Endometrial microvascular endothelial cells (primary cell): ENCODE results near the gene RSU1. TPM values are rescaled to one million over a fixed set of nuclear protein-coding genes. Genes with fewer than 3 reads are reported as not detected.

Experiments used
- in situ Hi-C: cut with HindIII; loops from 2 replicates; pipeline ENCODE4 v1.10.0; 2017; ENCODE audit warnings: low sequenced_read_pairs, low pct_unique_long_range_greater_than_20kb; ENCODE audit errors: inconsistent ontology term
- total RNA-seq: library from RNA; depleted of rRNA; stranded (reverse); fragments of >200 nt; gene quantifications from one replicate; pipeline ENCODE4 v1.2.3, GENCODE V29; 2015; ENCODE audit errors: inconsistent ontology term

Gene RSU1
- 124 TPM for total RNA-seq

- in situ Hi-C loops, result no loop called here
These were observed at the start of gene RSU1 for GRCh38 chr10:16817125-16818019. RSU1 (minus strand) TSS chr10:16817424; CDS start chr10:16817081, 343 bp downstream.

DNA sequence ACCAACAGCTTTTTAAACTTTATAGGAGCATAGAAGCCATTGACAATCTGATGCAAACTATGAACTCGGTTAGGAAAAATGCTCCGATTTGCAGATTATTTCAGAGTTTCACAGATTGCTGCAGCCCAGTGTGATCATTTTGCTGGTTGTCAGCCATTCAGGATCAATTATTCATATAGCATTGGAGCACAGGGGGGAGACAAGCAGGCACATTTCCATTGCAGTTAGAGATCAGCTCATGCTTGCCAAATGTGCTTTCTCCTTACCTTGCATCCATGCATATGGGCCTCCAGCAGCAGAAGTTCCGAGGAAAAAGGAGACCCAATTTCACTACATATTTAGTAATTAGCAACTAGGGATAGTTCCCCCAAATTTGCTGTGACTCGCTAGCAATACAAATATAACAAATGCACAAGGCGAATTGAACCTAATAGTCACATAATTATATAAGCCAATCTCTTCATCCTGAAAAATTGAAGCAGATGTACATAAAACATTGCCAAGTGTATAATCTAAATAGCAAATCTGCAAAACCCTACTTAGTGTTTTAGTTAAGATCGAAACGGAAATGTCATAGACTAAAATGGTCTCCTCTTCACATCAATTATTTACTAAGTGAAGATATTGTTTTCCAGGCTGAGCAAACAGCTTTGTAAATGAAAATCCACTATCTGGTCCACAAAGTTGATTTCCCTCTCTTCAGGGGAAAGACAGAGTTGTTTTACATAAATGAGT is 49.5 kb upstream of the RSU1 start:
- in situ Hi-C loops, result loop anchor here (25.0 kb wide), 2 partner anchors 96 to 371 kb away; partner anchors contain the start of gene VIM

DNA sequence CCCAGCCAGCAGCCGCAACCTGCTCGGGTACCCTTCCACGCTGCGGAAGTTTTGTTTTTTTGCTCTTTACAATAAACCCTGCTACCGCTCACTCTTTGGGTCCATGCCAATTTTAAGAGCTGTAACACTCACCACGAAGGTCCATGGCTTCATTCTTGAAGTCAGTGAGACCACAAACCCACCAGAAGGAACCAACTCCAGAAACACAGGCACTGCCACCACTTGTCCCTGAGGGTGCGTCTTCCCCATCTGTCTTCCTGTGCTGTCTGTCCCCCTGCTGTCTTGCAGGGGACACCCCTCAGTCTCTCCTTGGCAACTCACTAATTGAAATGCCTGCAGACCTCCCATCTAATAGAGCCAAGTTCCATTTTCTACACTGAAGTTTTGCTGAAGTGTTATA is 48.5 kb upstream of the RSU1 start:
- in situ Hi-C loops, result loop anchor here (25.0 kb wide), 2 partner anchors 97 to 372 kb away; partner anchors contain the start of gene VIM

- in situ Hi-C loops, result loop anchor here (25.0 kb wide), 2 partner anchors 99 to 374 kb away; partner anchors contain the start of gene VIM
These were observed 46.5 kb upstream of the RSU1 start for GRCh38 chr10:16863766-16864165.

DNA sequence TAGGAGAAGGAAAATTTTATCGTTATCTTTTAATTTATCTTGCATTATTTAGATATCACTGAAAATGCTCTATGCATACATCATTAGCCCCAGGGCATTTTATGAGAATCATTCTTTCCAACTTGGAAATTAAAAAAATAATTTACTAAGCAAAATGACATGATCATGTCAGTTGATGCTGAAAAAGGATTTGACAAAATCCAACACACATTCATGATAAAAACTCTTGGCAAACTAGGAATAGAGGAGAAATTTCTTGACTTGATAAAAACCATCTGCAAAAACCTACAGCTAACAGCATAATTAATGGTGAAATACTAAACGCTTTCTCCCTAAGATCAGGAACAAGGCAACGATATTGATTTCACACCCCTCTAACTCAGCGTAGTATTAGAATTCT is 40.2 kb upstream of the RSU1 start:
- in situ Hi-C loops, result loop anchor here (25.0 kb wide), 2 partner anchors 105 to 380 kb away; partner anchors contain the start of gene VIM

GRCh38 chr10:16856567-16856966 is 39.3 kb upstream of the RSU1 start:
- in situ Hi-C loops, result loop anchor here (25.0 kb wide), 2 partner anchors 106 to 381 kb away; partner anchors contain the start of gene VIM

GRCh38 chr10:16856092-16856491 is 38.9 kb upstream of the RSU1 start:
- in situ Hi-C loops, result loop anchor here (25.0 kb wide), 2 partner anchors 106 to 381 kb away; partner anchors contain the start of gene VIM

GRCh38 chr10:16854623-16855022 is 37.4 kb upstream of the RSU1 start:
- in situ Hi-C loops, result loop anchor here (25.0 kb wide), 2 partner anchors 108 to 383 kb away; partner anchors contain the start of gene VIM

DNA sequence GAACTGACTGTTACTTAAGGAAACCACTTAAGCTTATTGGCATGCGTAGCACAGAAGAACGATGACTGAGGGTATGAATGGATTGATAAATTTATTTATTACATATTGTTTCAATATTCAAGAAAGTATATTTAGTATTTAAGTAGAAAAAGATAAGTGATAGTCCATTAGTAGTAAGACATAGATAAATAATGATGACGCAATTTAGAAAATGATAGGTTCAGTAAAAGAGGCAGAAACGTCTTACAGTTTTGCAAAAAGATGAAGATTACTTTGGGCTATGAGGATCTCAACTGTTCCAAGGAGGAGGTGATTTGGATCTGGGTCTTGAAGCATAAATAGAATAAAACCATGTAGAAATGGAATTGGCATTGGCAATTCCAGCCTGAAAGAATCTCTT is 36.6 kb upstream of the RSU1 start:
- in situ Hi-C loops, result loop anchor here (25.0 kb wide), 2 partner anchors 108 to 383 kb away; partner anchors contain the start of gene VIM

DNA sequence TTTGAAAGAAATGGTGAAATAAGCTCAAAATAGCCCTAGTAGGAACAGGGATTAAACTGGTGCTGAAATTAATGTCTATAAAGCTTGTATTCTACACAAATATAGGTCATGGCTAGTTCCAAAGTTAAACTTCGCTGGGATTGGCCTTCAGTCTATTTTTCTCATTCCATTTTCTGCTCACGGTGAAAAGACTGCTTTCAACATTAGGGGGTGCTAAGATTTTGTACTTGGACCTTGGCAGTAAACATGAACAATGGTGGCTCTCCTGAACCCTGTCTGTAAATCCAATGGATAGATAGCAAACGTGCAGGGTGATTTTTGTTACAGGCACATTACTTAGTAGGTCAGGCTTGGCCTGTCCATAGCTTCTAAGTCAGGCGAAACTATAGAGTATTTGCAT is 36.0 kb upstream of the RSU1 start:
- in situ Hi-C loops, result loop anchor here (25.0 kb wide), 2 partner anchors 109 to 384 kb away; partner anchors contain the start of gene VIM

- in situ Hi-C loops, result loop anchor here (25.0 kb wide), 2 partner anchors 110 to 385 kb away; partner anchors contain the start of gene VIM
These were observed 35.4 kb upstream of the RSU1 start for GRCh38 chr10:16852624-16853023.

DNA sequence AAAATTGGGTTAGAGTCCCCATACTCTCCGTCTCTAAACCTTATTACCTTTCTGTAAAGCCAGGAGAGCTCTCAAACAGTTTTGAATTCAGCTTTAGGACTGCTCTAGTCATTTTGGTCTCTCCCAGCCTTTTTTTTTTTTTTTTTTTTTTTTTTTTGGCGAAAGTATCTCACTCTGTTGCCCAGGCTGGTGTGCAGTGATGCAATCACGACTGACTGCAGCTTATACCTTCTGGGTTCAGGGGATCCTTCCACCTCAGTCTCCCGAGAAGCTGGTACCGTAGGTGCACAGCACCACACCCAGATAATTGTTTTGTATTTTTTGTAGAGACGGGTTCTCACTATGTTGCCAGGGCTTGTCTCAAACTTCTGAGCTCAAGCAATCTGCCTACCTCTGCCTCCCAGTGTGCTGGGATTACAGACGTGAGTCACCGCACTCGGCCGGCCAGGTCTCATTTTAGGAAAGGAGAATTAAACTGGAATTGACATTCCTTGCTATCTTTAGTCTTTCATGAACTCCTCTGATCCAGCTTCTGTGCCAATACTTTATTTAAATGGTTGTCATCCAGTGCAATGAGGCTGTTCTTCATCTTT is 31.4 kb upstream of the RSU1 start:
- in situ Hi-C loops, result no loop called here

DNA sequence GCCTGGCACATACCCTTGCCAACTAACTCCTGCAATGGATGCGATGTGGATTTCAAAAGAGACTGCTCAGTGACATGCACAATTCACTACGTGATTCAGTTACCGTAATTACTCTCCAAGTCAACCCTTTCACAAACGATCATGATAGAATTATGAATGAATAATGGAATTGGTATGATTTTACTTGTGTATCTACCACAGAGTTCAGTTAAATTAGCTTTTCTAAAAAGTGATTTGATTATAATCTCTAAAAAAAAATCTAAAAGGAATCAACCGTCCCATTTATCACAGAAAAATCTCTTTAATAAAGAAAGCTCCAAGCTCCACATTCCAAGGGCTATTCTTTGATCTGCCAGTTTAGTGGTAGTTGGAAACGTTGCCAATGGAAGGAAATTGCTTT is 30.4 kb upstream of the RSU1 start:
- in situ Hi-C loops, result no loop called here

DNA sequence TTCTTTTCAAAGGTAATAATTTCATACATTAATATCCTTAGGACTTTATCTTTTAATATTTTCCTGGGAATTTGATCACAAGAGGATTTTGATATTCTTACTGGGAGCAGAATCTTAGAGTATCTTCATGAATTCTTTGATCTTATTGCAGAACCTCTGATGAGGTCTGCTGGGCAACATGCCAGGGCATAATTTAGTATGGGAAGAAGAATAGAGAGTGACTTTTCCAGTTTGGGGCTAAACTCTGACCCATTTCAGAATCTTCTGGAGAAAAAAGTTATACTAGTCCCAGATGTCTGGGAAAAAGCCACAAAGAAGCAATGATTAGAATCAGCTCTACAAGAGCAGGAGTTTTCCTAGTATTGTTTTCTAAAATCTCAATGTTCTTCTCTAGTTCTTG is 28.0 kb upstream of the RSU1 start:
- in situ Hi-C loops, result no loop called here

DNA sequence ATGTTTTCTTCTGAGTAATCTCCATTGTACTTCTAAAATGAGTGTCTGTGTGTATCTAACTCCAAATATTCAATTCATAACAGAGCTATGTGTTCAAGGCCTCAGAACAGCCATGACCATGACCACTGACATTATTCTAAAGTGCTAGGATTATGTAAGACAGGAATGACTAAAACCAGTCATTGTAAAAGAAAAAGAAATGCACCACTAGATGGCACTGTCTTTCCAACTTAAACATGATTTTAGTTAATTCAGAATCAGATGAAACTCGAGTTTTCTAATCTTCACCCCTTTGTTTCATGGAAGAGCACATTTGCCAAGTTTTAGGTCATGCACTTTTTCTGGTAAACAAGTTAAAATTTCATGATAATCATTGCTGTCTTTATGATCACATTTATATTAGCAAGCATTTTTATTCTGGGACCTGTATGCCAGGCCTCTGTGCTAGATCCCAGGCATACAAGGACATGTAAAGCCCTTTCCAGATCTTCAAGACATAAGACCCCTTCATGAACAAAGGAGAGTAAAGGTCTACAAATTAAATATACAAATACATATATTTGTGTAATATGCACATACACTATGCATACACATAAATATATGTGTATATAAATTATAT is 26.1 kb upstream of the RSU1 start:
- in situ Hi-C loops, result no loop called here

DNA sequence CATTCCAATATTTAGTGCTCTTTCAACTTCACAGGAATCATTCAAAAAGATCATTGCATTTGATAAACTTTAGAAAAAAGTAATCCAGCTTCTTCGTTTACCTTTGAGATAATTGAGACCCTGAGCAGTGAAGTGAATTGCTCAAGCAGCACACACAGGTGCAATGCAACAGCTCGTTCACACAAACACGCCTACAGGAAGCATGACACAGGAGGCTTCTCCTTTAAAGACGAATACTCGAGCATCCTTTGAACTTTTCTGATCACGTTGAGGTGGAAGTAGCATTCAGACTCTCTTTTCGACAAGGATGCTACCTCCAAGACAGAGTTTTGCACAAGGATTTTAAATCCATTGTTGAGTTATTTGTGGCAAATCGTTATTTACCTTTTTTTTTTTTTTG is 18.0 kb upstream of the RSU1 start:
- in situ Hi-C loops, result no loop called here

- in situ Hi-C loops, result no loop called here
These were observed 15.3 kb upstream of the RSU1 start for GRCh38 chr10:16832351-16833080.

DNA sequence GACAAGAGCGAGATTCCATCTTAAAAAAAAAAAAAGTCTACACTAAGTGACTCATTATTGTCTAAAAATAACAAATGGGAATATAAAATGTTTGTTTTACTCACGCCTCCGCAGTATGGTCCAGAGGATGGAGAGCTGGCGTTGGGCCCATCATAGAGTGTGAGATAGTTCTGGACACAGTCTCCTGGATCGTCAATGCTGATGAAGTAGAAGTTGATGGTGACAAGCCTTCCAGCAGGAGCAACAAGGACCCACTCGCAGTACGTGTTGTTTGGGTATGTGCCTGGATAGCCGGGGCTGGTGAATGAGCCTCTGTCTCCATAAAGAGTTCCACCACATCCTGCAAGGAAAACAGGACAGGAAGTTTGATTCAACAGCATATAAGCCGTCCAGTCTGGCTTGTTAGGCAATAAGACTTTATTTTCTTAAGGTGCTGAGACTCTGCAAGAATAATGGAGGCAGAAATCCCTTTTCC is 11.5 kb upstream of the RSU1 start:
- in situ Hi-C loops, result no loop called here
